HepG2 (cell line): ENCODE results near the gene SBNO2. TPM values are rescaled to one million over a fixed set of nuclear protein-coding genes. Genes with fewer than 3 reads are reported as not detected.

ENCODE experiments used
- ATAC-seq: fragments of 200-7000 bp; cut with Tn5 transposase; 3 replicates; pipeline ENCODE4 v1.9.1; 2020; ENCODE audit warnings: mild to moderate bottlenecking, moderate library complexity
- BruUV-seq: library from RNA; stranded (reverse); fragments of 400-500 nt; replicated peaks from 2 replicates; lab custom pipeline; 2021; lab: Mats Ljungman, UMichigan
- CTCF ChIA-PET: fragments of 300-600 bp; formaldehyde crosslinking; extraction: SDS; loops from one replicate; lab custom pipeline; 2021; ENCODE audit warnings: low total read pairs, inconsistent platforms, low intra/inter-chr PET ratio; lab: Yijun Ruan, JAX
- POLR2A ChIA-PET: fragments of 350-600 bp; sonication (Branson Sonifier 250); formaldehyde crosslinking; loops from one replicate; lab custom pipeline; 2020; ENCODE audit warnings: antibody characterized with exemption, inconsistent platforms; lab: Yijun Ruan, JAX
- DNase-seq: peaks from one replicate; pipeline ENCODE4 v3.0.0-alpha.2; 2015; ENCODE audit warnings: low spot score
- FAIRE-seq: peaks from 3 replicates; lab custom pipeline; 2011; peaks lifted over from hg19 to GRCh38; lab: Jason Lieb, UNC
- H2AFZ ChIP-seq: one replicate; pipeline ENCODE4 v1.6.1; 2011; ENCODE audit warnings: low read length, inconsistent platforms
- H3K27ac ChIP-seq: fragments of 300-600 bp; 3 replicates; pipeline ENCODE4 v1.8.0; 2011; ENCODE audit warnings: mixed run types, mild to moderate bottlenecking, mixed read lengths, low read length, inconsistent platforms; ENCODE audit not compliant: insufficient read depth; ENCODE audit errors: extremely low read length
- H3K27me3 ChIP-seq, 2 experiments: fragments of 200-600 bp in 1 of 2; 2 replicates in 1 of 2; 3 replicates in 1 of 2; pipeline versions ENCODE4 v1.6.0 to v1.8.0; 2011; ENCODE audit warnings: low read length in 2 of 2, mild to moderate bottlenecking in 2 of 2, moderate library complexity in 2 of 2, inconsistent platforms in 1 of 2; ENCODE audit not compliant: insufficient read depth in 2 of 2, control insufficient read depth in 1 of 2
- H3K36me3 ChIP-seq, 2 experiments: fragments of 200-600 bp in 1 of 2; replicated peaks in 1 of 2; 2 replicates in 1 of 2; 3 replicates in 1 of 2; pipeline versions ENCODE4 v1.5.1 to v1.8.0; 2011; ENCODE audit warnings: low read length in 2 of 2, inconsistent platforms in 1 of 2; ENCODE audit not compliant: insufficient read depth in 2 of 2, control insufficient read depth in 1 of 2
- H3K4me1 ChIP-seq: 2 replicates; pipeline ENCODE4 v1.5.1; 2012; ENCODE audit warnings: low read length, inconsistent platforms; ENCODE audit not compliant: insufficient read depth
- H3K4me2 ChIP-seq: 2 replicates; pipeline ENCODE4 v1.6.0; 2011; ENCODE audit warnings: low read depth, low read length, inconsistent platforms
- H3K4me3 ChIP-seq, 3 experiments: fragments of 200-600 bp in 1 of 3; sonication (generic), shearing (Covaris generic) in 1 of 3; replicated peaks in 1 of 3; 2 replicates each; pipeline ENCODE4 v1.5.1; 2011 to 2016; ENCODE audit warnings: low read length in 3 of 3, inconsistent platforms in 2 of 3, low read depth in 2 of 3, mild to moderate bottlenecking in 2 of 3, control low read depth in 1 of 3, mixed read lengths in 1 of 3; ENCODE audit not compliant: insufficient read depth in 1 of 3
- H3K79me2 ChIP-seq: one replicate; pipeline ENCODE4 v1.6.1; 2011; ENCODE audit warnings: low read length, inconsistent platforms; ENCODE audit not compliant: insufficient read depth
- H3K9ac ChIP-seq: 2 replicates; pipeline ENCODE4 v1.6.0; 2011; ENCODE audit warnings: mild to moderate bottlenecking, low read depth, low read length, inconsistent platforms; ENCODE audit not compliant: insufficient read depth
- H3K9me3 ChIP-seq: 2 replicates; pipeline ENCODE4 v1.5.1; 2012; ENCODE audit warnings: mild to moderate bottlenecking, low read length
- H4K20me1 ChIP-seq: 2 replicates; pipeline ENCODE4 v1.6.0; 2011; ENCODE audit warnings: inconsistent platforms, mild to moderate bottlenecking, low read length, moderate library complexity; ENCODE audit not compliant: insufficient read depth
- CAMTA2 ChIP-seq: sonication (generic); formaldehyde crosslinking; IDR thresholded peaks from 2 replicates; pipeline ENCODE4 v1.4.0; 2020; ENCODE audit warnings: mild to moderate bottlenecking, missing genetic modification reagents, borderline replicate concordance
- CBX2 ChIP-seq, 2 experiments: fragments of 200-600 bp in 1 of 2; sonication (generic); formaldehyde crosslinking in 1 of 2; IDR thresholded peaks; 2 replicates each; pipeline versions ENCODE4 v1.7.0 to v1.8.1; 2018 to 2022; ENCODE audit warnings: low read depth in 2 of 2, low read length in 1 of 2, mild to moderate bottlenecking in 1 of 2, missing genetic modification reagents in 1 of 2
- FOXA1 ChIP-seq, 2 experiments: fragments of 450-650 bp in 1 of 2; sonication (generic) in 1 of 2; formaldehyde crosslinking in 1 of 2; IDR thresholded peaks; 2 replicates each; pipeline versions ENCODE4 v1.4.0 to v1.6.1; 2016 to 2020; ENCODE audit warnings: missing genetic modification reagents in 1 of 2
- LCORL ChIP-seq, 2 experiments: fragments of 450-650 bp in 1 of 2; sonication (generic) in 1 of 2; formaldehyde crosslinking in 1 of 2; IDR thresholded peaks; 2 replicates each; pipeline versions ENCODE4 v1.5.0 to v1.6.1; 2017 to 2020; ENCODE audit warnings: antibody characterized with exemption in 1 of 2, missing genetic modification reagents in 1 of 2
- MTERF4 ChIP-seq: sonication (generic); formaldehyde crosslinking; IDR thresholded peaks from 2 replicates; pipeline ENCODE4 v1.8.0; 2023; ENCODE audit warnings: mild to moderate bottlenecking, missing genetic modification reagents
- SRSF1 ChIP-seq: fragments of 200-400 bp; formaldehyde crosslinking; optimal IDR thresholded peaks from 2 replicates; pipeline ENCODE3; 2017; ENCODE audit warnings: mild to moderate bottlenecking, low read depth, low read length, moderate library complexity
- TRAFD1 ChIP-seq: sonication (generic); formaldehyde crosslinking; IDR thresholded peaks from 2 replicates; pipeline ENCODE4 v1.5.1; 2020; ENCODE audit warnings: missing genetic modification reagents, mild to moderate bottlenecking, borderline replicate concordance
- ZBTB39 ChIP-seq: sonication (generic); formaldehyde crosslinking; IDR thresholded peaks from 2 replicates; pipeline ENCODE4 v1.5.0; 2020; ENCODE audit warnings: missing genetic modification reagents
- ZBTB49 ChIP-seq: sonication (generic); formaldehyde crosslinking; IDR thresholded peaks from 2 replicates; pipeline ENCODE4 v1.4.0; 2020; ENCODE audit warnings: missing genetic modification reagents, borderline replicate concordance
- ZFP82 ChIP-seq: sonication (generic); formaldehyde crosslinking; IDR thresholded peaks from 2 replicates; pipeline ENCODE4 v1.5.1; 2020; ENCODE audit warnings: mild to moderate bottlenecking, missing genetic modification reagents, borderline replicate concordance
- ZNF343 ChIP-seq: sonication (generic); formaldehyde crosslinking; IDR thresholded peaks from 2 replicates; pipeline ENCODE4 v1.4.0; 2020; ENCODE audit warnings: mild to moderate bottlenecking, missing genetic modification reagents
- ZNF782 ChIP-seq: sonication (generic); formaldehyde crosslinking; IDR thresholded peaks from 2 replicates; pipeline ENCODE4 v1.4.0; 2020; ENCODE audit warnings: missing genetic modification reagents, mild to moderate bottlenecking, borderline replicate concordance
- ZNF784 ChIP-seq: sonication (generic); formaldehyde crosslinking; IDR thresholded peaks from 2 replicates; pipeline ENCODE4 v1.5.1; 2020; ENCODE audit warnings: missing genetic modification reagents, mild to moderate bottlenecking, borderline replicate concordance
- ZNF850 ChIP-seq: sonication (generic); formaldehyde crosslinking; conservative IDR thresholded peaks from 2 replicates; pipeline ENCODE4 v1.9.0; 2021; ENCODE audit warnings: mild to moderate bottlenecking, missing genetic modification reagents
- WGBS: methylation state at CpG from one replicate; pipeline ENCODE4 v1.1.6; 2017; ENCODE audit warnings: low lambda C conversion rate; 5-methylcytosine and 5-hydroxymethylcytosine counted together
- in situ Hi-C: cut with HindIII; loops from 2 replicates; pipeline ENCODE4 v1.10.0; 2017; ENCODE audit warnings: low pct_unique_long_range_greater_than_20kb; ENCODE audit not compliant: extremely low pct_ligation_motif_present
- intact Hi-C: fragments of 100-400 bp; cut with micrococcal nuclease; formaldehyde crosslinking; loops from one replicate; pipeline ENCODE4 v1.10.0; 2022; ENCODE audit not compliant: unreplicated experiment
- polyA plus RNA-seq, 8 experiments: library from polyadenylated mRNA; depleted of rRNA in 3 of 8; stranded (reverse) in 7 of 8; unstranded in 1 of 8; fragments of >200 nt; fragmentation: Illumina TruSeq in 4 of 8; extraction: Trizol in 4 of 8; gene quantifications; 2 replicates each; pipeline versions ENCODE4 v1.2.1 to v1.2.3, GENCODE V29; 2011 to 2016; ENCODE audit warnings: low read depth in 4 of 8, missing spikeins in 1 of 8, mixed read lengths in 1 of 8; ENCODE audit not compliant: insufficient read depth in 1 of 8
- total RNA-seq, 5 experiments: library from RNA; depleted of rRNA; stranded (reverse); fragments of >200 nt; fragmentation: Illumina TruSeq; extraction: Trizol; gene quantifications; 2 replicates each; pipeline ENCODE4 v1.2.3, GENCODE V29; 2016; ENCODE audit warnings: low read depth in 1 of 5

SBNO2 gene
- total and polyA plus RNA-seq, 2 of the 13 experiments (the other 11 are each of a cell fraction or from before 2014, with no cell fraction given): 8.6 to 10.4 TPM

- POLR2A ChIA-PET: interaction anchor here (0.7 to 2.7 kb wide), 8 partner anchors 10 to 39 kb away, joined by 3 to 10 read pairs (median 4); partner anchors contain the start of genes ABCA7 and GPX4
- FAIRE-seq (no peak), DNase-seq (no peak), ATAC-seq (peak; percentile 50)
- intact Hi-C loops (no loop called here), in situ Hi-C loops (loop anchor here (5.0 kb wide), 1 partner anchor 37 kb away; the partner anchor contains the start of gene GPX4)
- Histone ChIP-seq H3K9ac (no peak overlapping the region), H3K79me2 (no peaks in the 10 kb centered on the region), H3K4me3 (peak overlapping the region in 2 of 3 experiments; percentile 33 to 78; a peak in 4 of 6 replicates), H3K27me3 (no peaks in the 10 kb centered on the region), H3K4me2 (peak overlapping the region; percentile 86), H3K27ac (peak overlapping the region; percentile 6), H3K36me3 (no peaks in the 10 kb centered on the region), H3K4me1 (peaks cover 37% of the 10 kb centered on the region), H2AFZ (no peak overlapping the region), H4K20me1 (no peaks in the 10 kb centered on the region), H3K9me3 (no peaks in the 10 kb centered on the region)
- CTCF ChIA-PET: no interaction called here
- 8% methylated on average over 11 of the region's 17 CpGs for WGBS
- no TSS peak for BruUV-seq
- TF ChIP-seq CAMTA2 (CRISPR knock-in tag) (0 out of 2 replicates have a peak, but pooled peaks have one; percentile 48), ZNF850 (CRISPR knock-in tag) (no peak), ZBTB49 (CRISPR knock-in tag) (no peak), ZNF782 (CRISPR knock-in tag) (no peak), TRAFD1 (CRISPR knock-in tag) (no peak), SRSF1 (peak; percentile 30), ZNF784 (CRISPR knock-in tag) (0 out of 2 replicates have a peak, but pooled peaks have one; percentile 45), FOXA1 (IDR thresholded peaks at IDR 0.05) (no peak), FOXA1 (CRISPR knock-in tag; IDR thresholded peaks at IDR 0.05) (no peak), ZFP82 (no peak), MTERF4 (peak; percentile 49; the same call in 1 of the 2 replicates), ZBTB39 (CRISPR knock-in tag) (no peak), LCORL (IDR thresholded peaks at IDR 0.05) (no peak), LCORL (CRISPR knock-in tag; IDR thresholded peaks at IDR 0.05) (no peak), CBX2 (IDR thresholded peaks at IDR 0.05; ENCODE audit: low read depth, low read length) (no peak), CBX2 (CRISPR knock-in tag; IDR thresholded peaks at IDR 0.05; ENCODE audit: low read depth) (no peak), ZNF343 (CRISPR knock-in tag) (0 out of 2 replicates have a peak, but pooled peaks have one; percentile 18)
Measured at GRCh38 chr19:1065606-1066109, 108.4 kb downstream of the SBNO2 start.
